ENCODE measurements around the gene PXDC1.

DNA sequence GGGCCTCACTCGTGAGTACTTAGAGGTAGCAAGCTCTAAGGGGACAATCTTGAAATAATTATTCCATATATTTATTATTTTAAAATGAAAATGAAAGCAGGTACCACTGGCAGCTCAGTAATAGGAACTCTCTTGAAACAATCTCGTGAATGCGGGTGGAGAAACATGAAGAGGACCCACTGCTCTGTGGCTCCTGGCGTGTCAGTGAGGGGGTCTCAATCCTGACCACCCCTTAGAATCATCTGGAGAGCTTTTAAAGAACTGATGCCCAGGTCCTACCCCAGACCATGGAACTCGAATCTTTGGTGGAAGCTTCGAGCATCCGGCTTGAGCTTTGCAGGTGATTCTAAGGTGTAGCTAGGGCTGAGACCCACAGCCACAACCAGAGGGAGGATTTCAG lies 23.9 kb upstream of the PXDC1 start:
- TF ChIP-seq, protein P1, sequence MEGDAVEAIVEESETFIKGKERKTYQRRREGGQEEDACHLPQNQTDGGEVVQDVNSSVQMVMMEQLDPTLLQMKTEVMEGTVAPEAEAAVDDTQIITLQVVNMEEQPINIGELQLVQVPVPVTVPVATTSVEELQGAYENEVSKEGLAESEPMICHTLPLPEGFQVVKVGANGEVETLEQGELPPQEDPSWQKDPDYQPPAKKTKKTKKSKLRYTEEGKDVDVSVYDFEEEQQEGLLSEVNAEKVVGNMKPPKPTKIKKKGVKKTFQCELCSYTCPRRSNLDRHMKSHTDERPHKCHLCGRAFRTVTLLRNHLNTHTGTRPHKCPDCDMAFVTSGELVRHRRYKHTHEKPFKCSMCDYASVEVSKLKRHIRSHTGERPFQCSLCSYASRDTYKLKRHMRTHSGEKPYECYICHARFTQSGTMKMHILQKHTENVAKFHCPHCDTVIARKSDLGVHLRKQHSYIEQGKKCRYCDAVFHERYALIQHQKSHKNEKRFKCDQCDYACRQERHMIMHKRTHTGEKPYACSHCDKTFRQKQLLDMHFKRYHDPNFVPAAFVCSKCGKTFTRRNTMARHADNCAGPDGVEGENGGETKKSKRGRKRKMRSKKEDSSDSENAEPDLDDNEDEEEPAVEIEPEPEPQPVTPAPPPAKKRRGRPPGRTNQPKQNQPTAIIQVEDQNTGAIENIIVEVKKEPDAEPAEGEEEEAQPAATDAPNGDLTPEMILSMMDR (IDR thresholded peaks at IDR 0.05 in 2 of 3, conservative IDR thresholded peaks at IDR 0.05 in 1 of 3; ENCODE audit: borderline replicate concordance in 1 of 3, insufficient read depth in 1 of 3, low read depth in 2 of 3, low read length in 2 of 3): no peak
- TF ChIP-seq ZNF274 (IDR thresholded peaks at IDR 0.05; ENCODE audit: low read depth, low read length): no peak
- TF ChIP-seq POLR2AphosphoS5 (IDR thresholded peaks at IDR 0.05; ENCODE audit: low read depth, low read length): no peak
- no peak for TF ChIP-seq POLR2A (IDR thresholded peaks at IDR 0.05; ENCODE audit: borderline replicate concordance, extremely low read depth, insufficient read depth, insufficient read length)
- TF ChIP-seq, protein P2, sequence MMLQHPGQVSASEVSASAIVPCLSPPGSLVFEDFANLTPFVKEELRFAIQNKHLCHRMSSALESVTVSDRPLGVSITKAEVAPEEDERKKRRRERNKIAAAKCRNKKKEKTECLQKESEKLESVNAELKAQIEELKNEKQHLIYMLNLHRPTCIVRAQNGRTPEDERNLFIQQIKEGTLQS (IDR thresholded peaks at IDR 0.05): no peak
- no peak for TF ChIP-seq CEBPB (IDR thresholded peaks at IDR 0.05; ENCODE audit: low read depth)
- no peak for TF ChIP-seq EZH2phosphoT487 (IDR thresholded peaks at IDR 0.05; ENCODE audit: borderline replicate concordance)
- no peak for TF ChIP-seq ZFX (IDR thresholded peaks at IDR 0.05)
- no peak for TF ChIP-seq RAD21 (IDR thresholded peaks at IDR 0.05; ENCODE audit: low read depth)
- TF ChIP-seq YY1 (IDR thresholded peaks at IDR 0.05; ENCODE audit: extremely low read depth, insufficient replicate concordance, low read depth, low read length): no peak
